Measurements from ENCODE around the gene NPS. TPM values are rescaled to one million over a fixed set of nuclear protein-coding genes. Genes with fewer than 3 reads are reported as not detected.

The NPS gene
- total RNA-seq, 1 experiment from 2014 or later = not detected

GRCh38 chr10:127532193-127532592 lies 16.9 kb upstream of the NPS start:
- intact Hi-C loops (cut with micrococcal nuclease; ENCODE audit: unreplicated experiment) = no loop called here
- Histone ChIP-seq H3K27me3 (ENCODE audit: control insufficient read depth, insufficient read depth, low read length) (peaks cover 20% of the 10 kb centered on the region), H3K27ac (ENCODE audit: low read length) (no peak overlapping the region), H3K4me1 (ENCODE audit: control insufficient read depth, insufficient read depth, low read length) (no peaks in the 10 kb centered on the region), H3K36me3 (ENCODE audit: control insufficient read depth, insufficient read depth, low read length) (no peaks in the 10 kb centered on the region; the same call in 1 of the 2 replicates), H3K4me3 (ENCODE audit: low read depth in 2 of 2, low read length in 2 of 2) (no peak overlapping the region), H3K9me3 (ENCODE audit: control insufficient read depth, insufficient read depth, low read depth, low read length) (no peaks in the 10 kb centered on the region)
- in situ Hi-C loops (cut with HindIII; ENCODE audit: low pct_unique_long_range_greater_than_20kb, low sequenced_read_pairs) = no loop called here
- TF ChIP-seq TCF7L2 (IDR thresholded peaks at IDR 0.05; ENCODE audit: low read depth, low read length) (no peak), CTCF (IDR thresholded peaks at IDR 0.05) (no peak), REST (IDR thresholded peaks at IDR 0.05; ENCODE audit: insufficient read depth in 1 of 2, low read depth in 2 of 2, low read length in 1 of 2) (no peak), SIN3A (IDR thresholded peaks at IDR 0.05; ENCODE audit: borderline replicate concordance, insufficient read depth, low read depth, low read length) (no peak), POLR2AphosphoS5 (IDR thresholded peaks at IDR 0.05; ENCODE audit: low read depth, low read length) (no peak)
- ChIA-PET POLR2A (no interaction called here), CTCF (no interaction called here)
- no TSS peak for BruUV-seq (replicated peaks)
- no peak for ATAC-seq
- no peak for DNase-seq (ENCODE audit: low read depth, low spot score)

- in situ Hi-C loops (cut with HindIII; ENCODE audit: low pct_unique_long_range_greater_than_20kb, low sequenced_read_pairs) = no loop called here
- Histone ChIP-seq H3K36me3 (ENCODE audit: control insufficient read depth, insufficient read depth, low read length) (no peaks in the 10 kb centered on the region; the same call in 1 of the 2 replicates), H3K27me3 (ENCODE audit: control insufficient read depth, insufficient read depth, low read length) (peaks cover 15% of the 10 kb centered on the region), H3K4me3 (ENCODE audit: low read depth in 2 of 2, low read length in 2 of 2) (no peak overlapping the region), H3K27ac (ENCODE audit: low read length) (no peak overlapping the region), H3K9me3 (ENCODE audit: control insufficient read depth, insufficient read depth, low read depth, low read length) (no peaks in the 10 kb centered on the region), H3K4me1 (ENCODE audit: control insufficient read depth, insufficient read depth, low read length) (no peaks in the 10 kb centered on the region)
- ChIA-PET POLR2A (interaction anchor here (0.6 kb wide), 1 partner anchor 119 kb away, joined by 4 read pairs; no protein-coding TSS in a partner anchor), CTCF (no interaction called here)
- intact Hi-C loops (cut with micrococcal nuclease; ENCODE audit: unreplicated experiment) = no loop called here
- TF ChIP-seq SIN3A (IDR thresholded peaks at IDR 0.05; ENCODE audit: borderline replicate concordance, insufficient read depth, low read depth, low read length) = no peak
- TF ChIP-seq TCF7L2 (IDR thresholded peaks at IDR 0.05; ENCODE audit: low read depth, low read length) = no peak
- TF ChIP-seq CTCF (IDR thresholded peaks at IDR 0.05) = no peak
- TF ChIP-seq POLR2AphosphoS5 (IDR thresholded peaks at IDR 0.05; ENCODE audit: low read depth, low read length) = no peak
- no peak for TF ChIP-seq REST (IDR thresholded peaks at IDR 0.05; ENCODE audit: insufficient read depth in 1 of 2, low read depth in 2 of 2, low read length in 1 of 2)
- ATAC-seq (no peak), DNase-seq (ENCODE audit: low read depth, low spot score) (no peak)
- BruUV-seq (replicated peaks) = no TSS peak
Observed at GRCh38 chr10:127532659-127533058, 16.4 kb upstream of the NPS start.
